GM12892 (cell line): ENCODE measurements around the gene CFAP69.

ENCODE experiments used
- POLR2A ChIP-seq: IDR thresholded peaks from 2 replicates; pipeline ENCODE4 v1.6.1; 2011; ENCODE audit warnings: low read depth, low read length, control low read depth
- POLR2AphosphoS5 ChIP-seq: IDR thresholded peaks from 2 replicates; pipeline ENCODE4 v1.6.1; 2011; ENCODE audit warnings: low read depth, low read length, control low read depth

GRCh38 chr7:90212149-90212495 lies 32.9 kb upstream of the CFAP69 start:
- no peak for TF ChIP-seq POLR2A
- TF ChIP-seq POLR2AphosphoS5 = no peak
